HFFc6 (cell line): Measurements from ENCODE around the gene UPP1. TPM values are rescaled to one million over a fixed set of nuclear protein-coding genes. Genes with fewer than 3 reads are reported as not detected.

ENCODE experiments used
- DNase-seq: peaks from one replicate; pipeline ENCODE4 v3.0.0-alpha.2; 2018
- H3K27ac Mint-ChIP-seq: 2 replicates; pipeline ENCODE4 v1.8.0; 2020; ENCODE audit warnings: mild to moderate bottlenecking, mixed read lengths
- H3K27me3 Mint-ChIP-seq: 2 replicates; pipeline ENCODE4 v1.8.0; 2021; ENCODE audit warnings: mild to moderate bottlenecking, moderate library complexity, mixed read lengths; ENCODE audit not compliant: insufficient read depth
- H3K36me3 Mint-ChIP-seq: 2 replicates; pipeline ENCODE4 v1.8.0; 2021; ENCODE audit warnings: low read depth, mixed read lengths
- H3K4me1 Mint-ChIP-seq: 2 replicates; pipeline ENCODE4 v1.8.0; 2020; ENCODE audit warnings: low read depth, mixed read lengths
- H3K4me3 Mint-ChIP-seq: 2 replicates; pipeline ENCODE4 v1.8.0; 2020; ENCODE audit warnings: mild to moderate bottlenecking, moderate library complexity, mixed read lengths
- H3K9me3 Mint-ChIP-seq: 2 replicates; pipeline ENCODE4 v1.8.0; 2020; ENCODE audit warnings: mild to moderate bottlenecking, mixed read lengths
- total RNA-seq, 6 experiments: library from RNA; stranded (reverse); fragmentation: NEBNext Ultra II Directional; extraction: Animal tissue kit (Norgen Biotek cat#: 25700); gene quantifications; 2 replicates in 1 of 6; 3 replicates in 5 of 6; pipeline ENCODE4 v1.2.3, GENCODE V29; 2021
- TF ChIP-seq, protein P1 (sequence below): fragments of 200-600 bp; sonication (generic); IDR thresholded peaks from 2 replicates; pipeline ENCODE4 v1.5.0; 2021; ENCODE audit warnings: antibody characterized with exemption, mild to moderate bottlenecking

Gene UPP1
- total RNA-seq, 6 experiments from 2014 or later: 14.3 to 26.5 (median 22.6) TPM

DNA sequence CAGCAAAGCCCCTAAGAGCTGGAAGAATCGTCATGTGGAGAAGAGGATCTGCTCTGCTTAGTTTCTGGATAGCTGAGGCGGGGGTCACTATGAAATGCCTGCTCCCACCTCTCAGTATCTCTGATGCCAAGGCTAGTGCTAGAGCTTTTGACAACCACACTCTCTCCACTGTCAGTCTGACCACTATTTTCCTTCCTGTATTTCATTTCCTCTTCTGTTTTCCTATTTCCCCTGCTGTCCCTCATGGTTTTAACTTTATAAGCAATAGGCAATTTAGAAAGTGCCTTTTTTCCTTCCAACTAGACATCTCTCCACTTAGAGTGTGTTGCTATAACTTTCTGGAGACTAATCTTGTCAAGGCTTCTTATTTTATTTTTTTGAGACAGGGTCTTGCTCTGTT lies 30.1 kb upstream of the UPP1 start:
- Mint-ChIP-seq H3K27ac (no peak overlapping the region), H3K4me3 (no peak overlapping the region), H3K36me3 (peaks cover 26% of the 10 kb centered on the region), H3K9me3 (peaks cover 27% of the 10 kb centered on the region), H3K4me1 (no peaks in the 10 kb centered on the region), H3K27me3 (no peaks in the 10 kb centered on the region; the same call in 1 of the 2 replicates)
- no peak for DNase-seq
- TF ChIP-seq, protein P1, sequence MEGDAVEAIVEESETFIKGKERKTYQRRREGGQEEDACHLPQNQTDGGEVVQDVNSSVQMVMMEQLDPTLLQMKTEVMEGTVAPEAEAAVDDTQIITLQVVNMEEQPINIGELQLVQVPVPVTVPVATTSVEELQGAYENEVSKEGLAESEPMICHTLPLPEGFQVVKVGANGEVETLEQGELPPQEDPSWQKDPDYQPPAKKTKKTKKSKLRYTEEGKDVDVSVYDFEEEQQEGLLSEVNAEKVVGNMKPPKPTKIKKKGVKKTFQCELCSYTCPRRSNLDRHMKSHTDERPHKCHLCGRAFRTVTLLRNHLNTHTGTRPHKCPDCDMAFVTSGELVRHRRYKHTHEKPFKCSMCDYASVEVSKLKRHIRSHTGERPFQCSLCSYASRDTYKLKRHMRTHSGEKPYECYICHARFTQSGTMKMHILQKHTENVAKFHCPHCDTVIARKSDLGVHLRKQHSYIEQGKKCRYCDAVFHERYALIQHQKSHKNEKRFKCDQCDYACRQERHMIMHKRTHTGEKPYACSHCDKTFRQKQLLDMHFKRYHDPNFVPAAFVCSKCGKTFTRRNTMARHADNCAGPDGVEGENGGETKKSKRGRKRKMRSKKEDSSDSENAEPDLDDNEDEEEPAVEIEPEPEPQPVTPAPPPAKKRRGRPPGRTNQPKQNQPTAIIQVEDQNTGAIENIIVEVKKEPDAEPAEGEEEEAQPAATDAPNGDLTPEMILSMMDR: no peak

DNA sequence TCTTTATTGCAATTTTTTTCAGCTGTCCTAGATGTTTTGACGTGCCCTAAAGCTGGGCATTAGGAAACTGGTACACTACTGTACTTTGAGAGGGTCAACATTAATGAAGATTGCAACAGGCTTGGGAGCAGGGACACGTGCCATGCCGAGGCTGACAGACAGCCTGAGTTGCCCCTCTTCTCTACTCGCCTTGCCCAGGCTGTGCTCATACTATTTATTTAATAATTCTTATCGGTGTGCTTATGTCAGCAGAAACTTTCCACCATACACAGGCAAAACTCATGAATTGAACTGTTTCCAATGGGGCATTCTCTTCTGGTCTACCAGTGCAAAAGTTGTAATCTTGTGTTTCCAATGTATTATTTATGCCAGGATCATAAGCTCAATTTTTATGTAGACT lies 29.4 kb upstream of the UPP1 start:
- Mint-ChIP-seq H3K27ac (no peak overlapping the region), H3K27me3 (no peaks in the 10 kb centered on the region; the same call in 1 of the 2 replicates), H3K4me1 (no peaks in the 10 kb centered on the region), H3K36me3 (peaks cover 32% of the 10 kb centered on the region), H3K9me3 (peaks cover 34% of the 10 kb centered on the region), H3K4me3 (no peak overlapping the region)
- no peak for DNase-seq
- TF ChIP-seq, protein P1: no peak

DNA sequence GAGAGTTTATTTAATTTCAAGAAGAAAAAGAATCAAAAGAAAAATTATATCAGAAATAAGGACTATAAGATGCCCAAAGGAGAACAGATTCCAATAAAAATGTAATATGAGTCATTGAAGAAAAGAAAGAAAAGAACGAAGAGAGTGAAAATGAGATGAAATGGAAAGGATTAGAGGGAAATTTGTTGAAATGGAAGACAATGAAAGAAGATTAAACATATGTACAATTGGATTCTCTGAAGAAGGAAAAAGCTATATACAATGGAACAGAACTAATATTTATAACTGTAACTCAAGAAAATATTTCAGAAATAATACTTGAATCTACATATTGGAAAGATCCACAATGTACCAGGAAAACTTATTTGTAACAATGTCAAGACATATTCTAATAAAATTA lies 25.1 kb upstream of the UPP1 start:
- DNase-seq: no peak
- H3K9me3 Mint-ChIP-seq: peaks cover 18% of the 10 kb centered on the region
- no peaks in the 10 kb centered on the region; the same call in 1 of the 2 replicates for H3K27me3 Mint-ChIP-seq
- no peak overlapping the region for H3K4me3 Mint-ChIP-seq
- peaks cover 10% of the 10 kb centered on the region for H3K4me1 Mint-ChIP-seq
- peaks cover 17% of the 10 kb centered on the region for H3K36me3 Mint-ChIP-seq
- TF ChIP-seq, protein P1: no peak
- no peak overlapping the region for H3K27ac Mint-ChIP-seq

DNA sequence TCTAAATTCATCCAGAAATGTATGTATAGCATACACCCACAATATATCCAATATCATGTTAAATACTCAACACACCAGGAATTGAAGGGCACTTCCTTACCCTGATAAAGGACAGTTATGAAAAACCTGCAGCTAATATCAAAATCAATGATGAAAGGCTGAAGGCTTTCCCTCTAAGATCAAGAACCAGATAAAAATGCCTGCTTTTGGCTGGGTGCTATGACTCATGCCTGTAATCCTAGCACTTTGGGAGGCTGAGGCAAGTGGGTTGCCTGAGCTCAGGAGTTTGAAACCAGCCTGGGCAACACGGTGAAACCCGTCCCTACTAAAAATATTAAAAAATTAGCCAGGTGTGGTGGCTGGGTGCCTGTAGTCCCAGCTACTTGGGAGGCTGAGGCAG lies 21.6 kb upstream of the UPP1 start:
- H3K4me1 Mint-ChIP-seq: peaks cover 10% of the 10 kb centered on the region
- DNase-seq: no peak
- peaks cover 18% of the 10 kb centered on the region for H3K9me3 Mint-ChIP-seq
- TF ChIP-seq, protein P1: no peak
- no peak overlapping the region for H3K4me3 Mint-ChIP-seq
- no peak overlapping the region for H3K27ac Mint-ChIP-seq
- no peaks in the 10 kb centered on the region; the same call in 1 of the 2 replicates for H3K27me3 Mint-ChIP-seq
- H3K36me3 Mint-ChIP-seq: peaks cover 17% of the 10 kb centered on the region

DNA sequence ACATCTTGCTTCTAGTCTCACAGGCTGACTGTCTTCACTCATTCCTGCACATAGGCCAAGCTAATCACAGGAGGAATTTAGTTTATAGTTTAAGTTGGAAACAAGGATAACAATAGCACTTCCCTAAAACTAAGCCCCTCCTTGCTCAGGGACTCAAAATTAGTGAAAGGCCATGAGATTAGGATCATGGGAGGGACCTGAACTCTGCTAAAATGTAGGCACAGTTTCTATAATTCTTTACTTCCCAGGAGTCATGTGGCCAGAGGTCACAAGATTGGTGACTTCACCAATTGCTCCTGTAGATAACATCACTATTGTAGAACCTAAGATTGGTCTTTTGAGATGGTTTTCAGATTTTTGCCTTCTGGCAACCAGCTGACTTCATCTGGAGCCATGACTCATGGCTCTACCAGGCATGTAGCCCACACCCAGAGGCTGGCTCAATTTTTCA lies 14.8 kb upstream of the UPP1 start:
- Mint-ChIP-seq H3K27me3 (no peaks in the 10 kb centered on the region), H3K4me1 (peaks cover 28% of the 10 kb centered on the region)
- peak; percentile 67 for DNase-seq

More for the DNA sequence above, 14.8 kb upstream of the UPP1 start:
- H3K36me3 Mint-ChIP-seq: no peaks in the 10 kb centered on the region; the same call in 1 of the 2 replicates
- peak overlapping the region; percentile 47 for H3K27ac Mint-ChIP-seq
- TF ChIP-seq, protein P1: no peak
- no peak overlapping the region for H3K4me3 Mint-ChIP-seq
- no peaks in the 10 kb centered on the region for H3K9me3 Mint-ChIP-seq
